Kasumi-1 (cell line): Measurements from ENCODE around the gene FTSJ1.
"Not testable (repeated sequence)": the region's sequence is repeated elsewhere in the genome, so short reads cannot be mapped to it uniquely, and the experiment has no call there.

ENCODE experiments used
- DNase-seq, 2 experiments: peaks; one replicate each; lab custom pipeline; 2025; lab: John Stamatoyannopoulos, UW

The FTSJ1 gene

GRCh38 chrX:48475774-48476577, at the start of gene FTSJ1:
FTSJ1 (plus strand) TSS chrX:48476199; CDS start chrX:48478048, 1,849 bp downstream.
- peak; percentile 85 to 87 for DNase-seq

DNA sequence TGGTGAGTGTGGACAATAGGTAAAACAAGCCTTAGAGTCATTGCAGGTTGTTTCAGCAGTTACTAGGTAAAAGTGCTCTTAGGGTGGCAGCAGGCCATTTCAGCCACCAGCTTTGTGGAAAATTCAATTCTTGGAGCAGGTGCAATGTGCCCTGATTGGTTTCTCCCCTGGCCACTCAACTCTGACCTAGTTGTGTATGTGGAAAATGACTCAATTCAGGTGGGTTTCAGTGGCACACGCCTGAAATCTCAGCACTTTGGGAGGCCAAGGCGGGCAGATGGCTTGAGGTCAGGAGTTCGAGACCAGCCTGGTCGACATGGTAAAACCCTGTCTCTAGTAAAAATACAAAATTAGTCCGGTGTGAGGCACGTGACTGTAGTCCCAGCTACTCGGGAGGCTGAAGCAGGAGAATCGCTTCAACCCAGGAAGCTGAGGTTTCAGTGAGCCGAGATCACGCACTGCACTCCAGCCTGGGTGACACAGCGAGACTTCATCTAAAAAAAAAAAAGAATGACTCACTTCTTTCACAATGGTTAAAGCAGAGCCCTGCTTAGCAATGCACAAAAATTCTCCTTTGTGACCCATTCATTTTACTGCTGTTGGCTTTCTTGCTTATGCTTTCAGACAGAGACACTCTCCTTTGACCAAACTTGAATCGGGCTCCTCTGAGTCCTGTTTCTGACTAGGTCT, 48.8 kb upstream of the FTSJ1 start:
- DNase-seq = not testable (repeated sequence)

GRCh38 chrX:48429606-48430005, 46.4 kb upstream of the FTSJ1 start:
- not testable (repeated sequence) for DNase-seq

GRCh38 chrX:48430166-48430565, 45.8 kb upstream of the FTSJ1 start:
- DNase-seq = not testable (repeated sequence)

DNA sequence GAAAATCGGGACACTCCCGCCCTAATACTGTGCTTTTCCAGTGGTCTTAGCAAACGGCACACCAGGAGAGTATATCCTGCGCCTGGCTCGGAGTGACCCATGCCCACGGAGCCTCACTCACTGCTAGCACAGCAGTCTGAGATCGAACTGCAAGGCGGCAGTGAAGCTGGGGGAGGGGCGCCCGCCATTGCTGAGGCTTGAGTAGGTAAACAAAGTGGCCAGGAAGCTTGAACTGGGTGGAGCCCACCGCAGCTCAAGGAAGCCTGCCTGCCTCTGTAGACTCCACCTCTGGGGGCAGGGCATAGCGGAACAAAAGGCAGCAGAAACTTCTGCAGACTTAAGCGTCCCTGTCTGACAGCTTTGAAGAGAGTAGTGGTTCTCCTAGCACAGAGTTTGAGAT, 42.3 kb upstream of the FTSJ1 start:
- DNase-seq = not testable (repeated sequence)

DNA sequence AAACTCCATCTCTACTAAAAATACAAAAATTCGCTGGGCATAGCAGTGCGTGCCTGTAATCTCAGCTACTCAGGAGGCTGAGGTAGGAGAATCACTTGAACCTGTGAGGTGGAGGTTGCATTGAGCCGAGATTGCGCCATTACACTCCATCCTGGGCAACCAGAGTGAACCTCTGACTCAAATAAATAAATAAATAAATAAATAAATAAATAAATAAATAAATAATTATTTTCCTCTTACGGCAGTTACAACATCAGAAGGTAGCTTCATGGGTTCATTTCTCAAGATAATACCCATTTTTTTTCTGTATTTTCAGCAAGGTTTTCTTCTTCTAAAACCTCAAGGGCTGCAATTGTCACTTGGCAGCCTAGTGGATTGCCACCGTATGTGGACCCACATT, 28.8 kb upstream of the FTSJ1 start:
- not testable (repeated sequence) for DNase-seq

GRCh38 chrX:48450076-48450475, 25.9 kb upstream of the FTSJ1 start:
- no peak for DNase-seq

GRCh38 chrX:48451708-48452107, 24.3 kb upstream of the FTSJ1 start:
- no peak for DNase-seq

DNA sequence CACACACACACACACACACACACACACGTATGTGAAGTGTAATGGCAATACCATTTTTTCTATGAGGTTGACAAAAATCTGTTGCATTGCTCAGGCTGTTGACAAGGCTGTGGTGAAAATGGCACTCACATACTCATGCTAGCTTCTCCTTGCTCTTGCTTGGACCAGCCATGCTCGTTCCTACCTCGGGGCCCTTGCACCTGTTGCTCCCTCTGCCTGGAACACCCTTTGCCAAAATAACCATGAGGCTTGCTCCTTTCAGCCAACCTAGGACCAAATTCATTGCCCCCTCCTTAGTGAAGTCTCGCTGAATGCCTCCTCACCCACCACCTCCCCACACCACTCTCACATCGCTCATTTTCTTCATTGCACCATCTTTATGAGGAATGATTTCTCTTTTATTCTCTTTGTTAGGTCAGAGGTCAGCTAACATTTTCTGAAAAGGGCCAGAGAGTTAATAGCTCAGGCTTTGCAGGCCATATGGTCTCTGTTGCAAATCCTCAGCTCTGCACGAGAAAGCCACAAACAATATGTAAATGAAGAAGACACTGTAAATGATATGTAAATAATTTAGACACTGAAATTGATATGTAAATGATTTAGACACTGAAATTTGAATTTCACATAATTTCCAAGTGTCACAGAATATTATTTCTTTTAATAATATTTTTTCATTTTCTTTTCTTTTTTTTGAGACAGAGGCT, 19.2 kb upstream of the FTSJ1 start:
- no peak for DNase-seq

GRCh38 chrX:48458711-48459110, 17.3 kb upstream of the FTSJ1 start:
- no peak for DNase-seq

- DNase-seq = no peak
Measured at GRCh38 chrX:48459483-48459882, 16.5 kb upstream of the FTSJ1 start.

GRCh38 chrX:48460031-48460430, 16.0 kb upstream of the FTSJ1 start:
- no peak for DNase-seq

DNA sequence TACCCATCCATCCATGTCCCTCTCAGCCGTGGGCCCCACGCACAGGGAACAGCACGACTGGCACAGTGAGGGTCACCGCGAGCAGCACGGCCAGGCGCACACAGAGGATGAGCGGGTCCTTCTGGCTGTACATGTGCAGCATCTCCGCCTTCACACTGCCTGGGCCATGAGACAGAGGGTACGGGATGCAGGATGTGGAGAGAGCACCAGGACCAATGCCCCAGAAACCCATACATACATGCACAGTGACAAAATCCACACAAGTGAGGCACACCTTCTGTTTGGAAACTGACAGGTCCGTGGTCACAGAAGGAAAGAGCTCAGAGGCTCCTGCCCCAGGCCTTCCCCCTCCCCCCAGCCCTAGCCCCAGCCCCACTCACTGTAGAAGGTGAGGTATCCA, 15.4 kb upstream of the FTSJ1 start:
- no peak for DNase-seq

DNA sequence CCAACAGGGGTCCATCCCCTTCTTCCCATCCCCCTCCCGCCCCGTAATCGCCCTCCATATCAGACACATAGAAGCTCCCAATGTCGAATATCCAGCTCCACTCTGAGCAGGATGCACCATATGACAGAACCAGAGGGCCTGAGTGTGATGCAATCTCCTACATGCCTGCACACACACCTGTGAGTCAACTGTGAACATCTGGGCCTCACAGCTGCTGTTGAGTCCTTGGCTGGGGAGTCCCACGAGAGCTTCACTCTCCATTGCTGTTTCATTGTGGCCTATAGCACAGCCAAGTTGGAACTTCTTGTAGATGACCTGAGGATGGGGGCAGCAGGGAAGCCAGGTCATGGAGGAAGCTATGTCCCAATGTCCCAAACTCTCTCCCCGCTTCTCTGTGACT, 14.2 kb upstream of the FTSJ1 start:
- DNase-seq = no peak

GRCh38 chrX:48465336-48465933, 10.6 kb upstream of the FTSJ1 start:
- no peak for DNase-seq

DNA sequence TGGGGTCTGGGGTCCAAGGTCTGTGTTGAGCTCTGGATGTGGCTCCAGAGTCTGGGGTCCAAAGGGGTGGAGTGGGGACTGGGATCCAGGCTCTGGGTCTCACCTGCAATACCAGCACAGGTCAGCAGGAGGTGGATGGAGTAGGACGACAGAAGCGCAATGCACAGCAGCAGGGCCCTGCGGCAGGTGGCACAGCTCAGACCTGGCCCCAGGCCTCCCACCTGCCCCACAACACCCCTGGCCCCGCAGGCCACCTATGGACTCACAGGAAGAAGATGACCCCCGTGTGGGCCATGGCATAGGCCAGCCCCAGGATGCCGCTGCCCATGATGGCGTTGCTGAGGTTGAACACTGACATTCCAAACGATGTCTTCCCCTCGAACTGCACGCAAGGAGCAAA, 9.3 kb upstream of the FTSJ1 start:
- DNase-seq = no peak

- no peak for DNase-seq
Measured at GRCh38 chrX:48467281-48467761, 8.7 kb upstream of the FTSJ1 start.

DNA sequence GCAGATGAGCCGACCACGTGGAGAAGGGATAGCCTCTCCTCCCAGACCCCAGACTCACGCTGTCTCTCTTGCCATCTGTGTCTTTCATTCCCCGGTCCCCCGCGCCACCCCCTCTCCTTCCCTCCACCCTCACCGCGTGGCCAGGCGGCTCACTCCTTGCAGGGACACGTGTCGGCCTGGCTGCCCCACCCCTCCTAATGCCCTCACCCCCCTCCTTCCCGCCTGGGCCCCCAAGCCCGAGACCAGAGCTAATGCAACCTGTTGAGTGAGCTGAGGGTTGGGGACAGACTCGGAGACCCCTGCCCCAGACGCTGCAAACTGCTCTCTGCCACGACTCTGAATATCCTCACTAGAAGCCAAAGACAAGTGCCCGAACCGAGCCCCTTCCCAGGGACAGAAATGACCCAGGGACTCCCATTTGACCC, 7.7 kb upstream of the FTSJ1 start:
- DNase-seq = peak; percentile 18 to 31

DNA sequence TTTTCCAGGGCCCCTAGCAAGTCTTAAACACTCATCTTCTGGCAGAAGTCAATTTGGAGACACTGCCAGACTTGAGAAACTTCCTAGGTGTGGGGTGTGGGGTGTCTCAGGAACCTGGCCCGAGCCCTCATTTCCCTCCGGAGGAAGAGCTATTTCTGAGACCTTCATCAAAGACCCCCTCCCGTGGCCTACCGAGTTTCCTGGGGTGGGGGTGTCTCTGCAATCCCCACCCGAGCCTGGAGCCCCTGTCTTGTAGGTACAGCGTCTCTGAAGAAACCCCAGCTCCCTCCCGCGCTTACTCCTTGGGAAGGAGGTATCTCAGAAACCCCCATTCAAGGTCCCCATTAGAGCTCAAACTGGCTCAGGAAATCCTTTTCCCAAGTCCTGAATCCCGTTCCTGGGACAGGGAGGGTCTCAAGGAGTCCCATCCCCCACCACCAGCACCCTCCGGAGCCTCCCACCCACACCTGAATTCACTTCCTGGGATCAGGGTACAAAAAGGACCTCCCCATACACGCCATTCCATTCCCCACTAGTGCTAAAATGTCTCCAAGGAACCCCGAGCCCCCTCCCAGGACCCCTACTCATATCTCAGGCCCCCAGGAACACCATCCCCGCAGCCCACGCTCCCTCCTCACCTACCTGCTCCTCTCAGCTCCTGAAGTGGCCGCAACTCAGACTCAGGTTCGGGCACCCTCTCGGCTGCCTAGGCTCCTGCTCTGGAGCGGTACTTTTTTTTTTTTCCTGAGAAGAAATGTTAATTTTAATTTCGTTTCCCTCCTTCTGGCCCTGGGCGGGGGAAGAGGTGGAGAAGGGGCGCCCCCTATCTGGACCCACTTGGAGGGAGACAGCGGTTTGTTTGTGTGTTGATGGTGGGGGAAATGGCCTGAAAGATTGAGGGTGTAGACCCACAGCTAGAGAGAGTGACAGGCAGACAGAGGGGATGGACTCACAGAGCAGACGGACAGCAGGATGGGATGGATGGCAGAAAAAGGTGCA, 7.0 kb upstream of the FTSJ1 start:
- peak; percentile 11 to 34 for DNase-seq

DNA sequence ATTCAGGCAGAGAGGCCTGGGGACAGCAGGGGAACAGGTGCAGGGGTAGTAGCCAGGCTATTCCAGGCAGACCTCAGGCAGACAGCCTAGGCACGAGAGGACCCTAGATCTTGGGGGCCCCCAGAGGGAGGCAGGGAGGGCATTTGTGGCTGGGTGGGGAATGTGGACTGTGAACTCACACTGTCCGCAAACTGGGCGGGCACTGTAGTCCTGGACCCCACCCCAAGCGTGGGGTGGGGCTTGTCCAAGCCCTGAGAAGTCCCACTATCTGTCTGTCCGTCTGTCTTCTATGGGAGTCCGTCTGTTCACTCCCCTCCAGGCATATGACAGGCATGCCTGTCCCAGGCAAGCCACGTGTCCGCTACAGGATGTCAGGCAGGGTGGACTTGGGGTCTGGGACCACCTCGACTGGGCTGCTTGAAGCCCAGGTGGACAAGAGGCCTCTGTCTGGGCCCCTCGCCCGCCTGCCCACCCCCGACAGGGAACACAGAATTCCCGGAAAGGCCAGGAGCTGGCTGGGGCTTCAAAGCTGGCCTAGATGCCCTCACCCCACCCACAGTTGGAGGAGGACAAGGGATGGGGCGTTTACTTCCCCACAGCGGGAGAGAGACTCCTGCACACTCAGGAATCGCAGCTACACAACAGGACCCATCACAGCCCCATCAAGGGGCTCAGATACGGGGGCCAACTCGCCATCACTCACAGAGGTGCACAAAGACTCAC, 5.7 kb upstream of the FTSJ1 start, which contains the start of gene SLC38A5:
SLC38A5 (minus strand) TSS at position 151 of the 723 bp plus-strand sequence. CDS start 2,336 bp downstream, outside the sequence.
- no peak for DNase-seq
